ENCODE measurements around the gene SFMBT1.

GRCh38 chr3:52907497-52907896 is 138.4 kb downstream of the SFMBT1 start:
- TF ChIP-seq POLR2A (IDR thresholded peaks at IDR 0.05; ENCODE audit: borderline replicate concordance, extremely low read depth, insufficient read depth, insufficient read length): no peak
- TF ChIP-seq MAX (IDR thresholded peaks at IDR 0.05): no peak
- no peak for TF ChIP-seq EGR1 (IDR thresholded peaks at IDR 0.05; ENCODE audit: low read depth)
- TF ChIP-seq CTCF (IDR thresholded peaks at IDR 0.05 in 2 of 3, conservative IDR thresholded peaks at IDR 0.05 in 1 of 3; ENCODE audit: borderline replicate concordance in 1 of 3, insufficient read depth in 1 of 3, low read depth in 2 of 3, low read length in 2 of 3): 0 out of 6 replicates have a peak, but pooled peaks of 1 of the 3 experiments have one; percentile 13
- no peak for TF ChIP-seq JUND (IDR thresholded peaks at IDR 0.05)
- no peak for TF ChIP-seq CEBPB (IDR thresholded peaks at IDR 0.05; ENCODE audit: low read depth)
